SW480 (cell line): Measurements from ENCODE around the gene RFNG.

Experiments used
- DNase-seq: peaks from one replicate; pipeline ENCODE4 v3.0.0-alpha.2; 2016; ENCODE audit warnings: low spot score

The RFNG gene

DNA sequence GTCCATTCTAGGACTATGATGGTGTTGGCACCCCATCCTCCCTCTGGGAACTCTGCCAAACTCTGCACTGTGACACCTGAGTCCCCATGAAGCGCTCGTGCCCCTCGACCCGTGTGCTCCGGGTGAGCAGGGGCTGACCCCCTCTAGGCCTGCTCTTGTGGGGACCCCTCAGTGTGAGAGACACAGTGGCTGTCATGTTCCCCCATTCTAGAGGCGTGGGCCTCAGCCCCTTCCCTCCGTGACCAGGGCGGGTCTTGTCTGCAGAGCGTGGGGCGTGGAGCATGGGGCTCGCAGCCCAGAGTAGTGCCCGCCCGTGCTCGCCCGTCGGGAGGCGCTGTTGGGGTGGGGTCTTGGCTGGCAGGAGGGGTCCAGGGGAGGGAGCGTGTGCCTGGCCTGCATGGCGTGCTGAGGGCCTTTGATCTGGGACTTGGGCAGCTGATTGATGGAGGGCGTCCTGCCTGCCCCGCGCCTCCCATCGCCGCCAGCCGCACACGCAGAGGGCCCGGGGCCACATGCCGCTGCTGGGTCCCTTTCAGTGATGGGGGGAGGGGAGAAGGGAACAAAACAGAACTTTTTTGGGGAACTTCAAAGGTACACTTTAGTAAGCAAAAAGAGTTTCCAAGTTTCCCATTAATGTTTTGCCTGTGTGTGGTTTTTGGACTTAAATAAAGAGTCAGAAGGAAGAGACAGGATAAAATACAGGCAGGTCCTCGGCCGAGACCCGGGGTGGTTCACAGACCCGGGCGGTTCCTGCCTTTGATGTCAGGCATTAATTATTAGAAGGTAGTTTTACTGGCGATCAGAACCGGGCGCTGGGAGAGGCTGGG is 51.4 kb downstream of the RFNG start:
- no peak for DNase-seq

DNA sequence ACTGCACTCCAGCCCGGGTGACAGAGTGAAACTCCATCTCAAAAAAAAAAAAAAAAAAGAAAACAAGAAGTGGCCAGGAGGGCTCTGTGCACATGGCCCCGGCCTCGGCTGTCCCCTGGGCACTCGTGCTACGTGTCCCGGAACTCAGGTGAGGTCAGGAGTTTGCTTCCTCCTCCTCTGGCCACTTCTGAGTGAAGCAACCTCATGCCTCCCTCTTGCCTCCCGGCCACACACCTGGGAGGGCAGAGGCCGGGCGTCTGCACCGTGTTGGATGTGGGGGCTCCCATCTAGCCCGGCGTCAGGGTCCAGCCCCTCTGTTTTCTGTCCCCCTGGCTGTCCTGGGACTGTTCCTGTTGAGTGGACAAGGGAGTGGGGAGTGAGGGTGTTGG is 52.0 kb downstream of the RFNG start:
- DNase-seq = no peak

DNA sequence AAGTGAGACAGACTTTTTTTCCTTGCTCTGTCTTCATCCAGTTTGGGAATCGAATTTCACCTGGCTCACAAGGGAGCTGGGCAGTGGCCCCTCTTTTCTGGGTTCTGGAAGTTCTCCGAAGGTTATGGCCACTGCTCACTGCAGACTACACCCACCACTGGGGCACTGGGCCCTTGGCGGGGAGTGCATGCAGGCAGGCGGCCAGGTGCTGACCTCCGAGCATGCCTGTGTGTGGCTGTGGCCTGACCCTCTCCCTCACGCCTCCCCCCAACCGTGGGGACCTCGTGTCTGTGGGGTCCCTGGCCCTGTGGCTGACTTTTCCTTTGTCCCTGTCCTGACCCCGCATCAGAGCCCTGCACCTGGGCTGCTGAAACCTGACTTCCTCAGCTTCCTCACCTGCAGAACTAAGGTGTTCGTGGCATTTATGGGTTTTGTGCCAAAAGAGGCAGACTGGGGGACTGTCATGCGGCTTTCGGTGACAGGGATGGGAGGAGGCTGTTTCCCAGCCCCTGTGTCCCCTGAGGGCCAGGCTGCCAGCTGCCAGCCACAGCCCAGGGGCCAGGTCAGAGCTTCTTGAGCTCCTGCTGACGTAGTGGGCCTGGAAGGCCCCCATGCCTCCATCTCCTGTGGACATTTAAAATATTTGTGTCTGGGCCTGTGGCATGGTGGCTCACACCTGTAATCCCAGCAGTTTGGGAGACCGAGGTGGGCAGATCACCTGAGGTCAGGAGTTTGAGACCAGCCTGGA is 52.7 kb downstream of the RFNG start:
- no peak for DNase-seq

DNA sequence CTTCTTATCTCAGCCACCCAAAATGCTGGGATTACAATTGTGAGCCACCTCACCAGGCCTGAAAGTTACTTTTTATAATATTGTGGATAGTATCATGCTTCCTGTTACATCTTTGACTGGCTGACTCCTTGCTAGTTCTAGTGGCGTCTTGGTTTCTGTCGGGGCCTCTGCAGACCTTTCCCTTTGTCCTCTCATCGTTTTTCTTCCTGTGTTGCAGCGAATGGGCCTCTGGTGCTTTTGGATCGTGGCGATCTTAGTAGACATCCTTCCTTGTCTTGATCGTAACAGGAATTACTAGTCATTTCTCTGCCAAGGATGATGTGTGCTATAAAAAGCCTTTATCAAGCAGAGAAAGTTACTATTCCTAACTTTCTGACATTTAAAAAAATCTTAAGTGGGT is 53.4 kb downstream of the RFNG start:
- DNase-seq = no peak
